Measurements from ENCODE around the gene WDR88.
A peak's percentile ranks its signal among the peaks of the same experiment; 100 is the strongest.
"Not testable (repeated sequence)": the region's sequence is repeated elsewhere in the genome, so short reads cannot be mapped to it uniquely, and the experiment has no call there.

WDR88 gene

GRCh38 chr19:33126712-33127111, 5.2 kb upstream of the WDR88 start:
- not testable (repeated sequence) for DNase-seq (ENCODE audit: low read depth in 2 of 2, low spot score in 1 of 2)

- no peak for DNase-seq (ENCODE audit: low read depth in 2 of 2, low spot score in 1 of 2)
Observed at GRCh38 chr19:33129901-33130300, 2.0 kb upstream of the WDR88 start.

- no peak for DNase-seq (ENCODE audit: low read depth in 2 of 2, low spot score in 1 of 2)
Observed at GRCh38 chr19:33130433-33130832, 1.5 kb upstream of the WDR88 start.

GRCh38 chr19:33132425-33132824, 511 bp downstream of the WDR88 start:
- no peak for DNase-seq (ENCODE audit: low read depth in 2 of 2, low spot score in 1 of 2)

- no peak for DNase-seq (ENCODE audit: low read depth in 2 of 2, low spot score in 1 of 2)
Observed at GRCh38 chr19:33133438-33134031, 1.6 kb downstream of the WDR88 start.

GRCh38 chr19:33134571-33135041, 2.7 kb downstream of the WDR88 start:
- DNase-seq (ENCODE audit: low read depth in 2 of 2, low spot score in 1 of 2) = peak; percentile 17 to 36

GRCh38 chr19:33139165-33139564, 7.3 kb downstream of the WDR88 start:
- no peak for DNase-seq (ENCODE audit: low read depth in 2 of 2, low spot score in 1 of 2)

- peak; percentile 18 to 24 for DNase-seq (ENCODE audit: low read depth in 2 of 2, low spot score in 1 of 2)
Observed at GRCh38 chr19:33143897-33144405, 12.0 kb downstream of the WDR88 start.

- DNase-seq (ENCODE audit: low read depth in 2 of 2, low spot score in 1 of 2) = no peak
Observed at GRCh38 chr19:33146209-33146608, 14.3 kb downstream of the WDR88 start.

GRCh38 chr19:33147538-33147937, 15.6 kb downstream of the WDR88 start:
- no peak for DNase-seq (ENCODE audit: low read depth in 2 of 2, low spot score in 1 of 2)

- no peak for DNase-seq (ENCODE audit: low read depth in 2 of 2, low spot score in 1 of 2)
Observed at GRCh38 chr19:33150852-33151518, 19.1 kb downstream of the WDR88 start.

- DNase-seq (ENCODE audit: low read depth in 2 of 2, low spot score in 1 of 2) = no peak
Observed at GRCh38 chr19:33152176-33152575, 20.3 kb downstream of the WDR88 start.

GRCh38 chr19:33152625-33153024, 20.7 kb downstream of the WDR88 start:
- DNase-seq (ENCODE audit: low read depth in 2 of 2, low spot score in 1 of 2) = not testable (repeated sequence)

- not testable (repeated sequence) for DNase-seq (ENCODE audit: low read depth in 2 of 2, low spot score in 1 of 2)
Observed at GRCh38 chr19:33154313-33154712, 22.4 kb downstream of the WDR88 start.

- no peak for DNase-seq (ENCODE audit: low read depth in 2 of 2, low spot score in 1 of 2)
Observed at GRCh38 chr19:33156334-33156733, 24.4 kb downstream of the WDR88 start.

- DNase-seq (ENCODE audit: low read depth in 2 of 2, low spot score in 1 of 2) = no peak
Observed at GRCh38 chr19:33157906-33158305, 26.0 kb downstream of the WDR88 start.

- no peak for DNase-seq (ENCODE audit: low read depth in 2 of 2, low spot score in 1 of 2)
Observed at GRCh38 chr19:33158365-33158764, 26.5 kb downstream of the WDR88 start.

GRCh38 chr19:33159149-33159548, 27.2 kb downstream of the WDR88 start:
- no peak for DNase-seq (ENCODE audit: low read depth in 2 of 2, low spot score in 1 of 2)

- DNase-seq (ENCODE audit: low read depth in 2 of 2, low spot score in 1 of 2) = no peak
Observed at GRCh38 chr19:33159893-33160292, 28.0 kb downstream of the WDR88 start.

GRCh38 chr19:33161201-33161600, 29.3 kb downstream of the WDR88 start:
- DNase-seq (ENCODE audit: low read depth in 2 of 2, low spot score in 1 of 2) = no peak

GRCh38 chr19:33163481-33163880, 31.6 kb downstream of the WDR88 start:
- DNase-seq (ENCODE audit: low read depth in 2 of 2, low spot score in 1 of 2) = no peak

GRCh38 chr19:33166037-33166436, 34.1 kb downstream of the WDR88 start:
- DNase-seq (ENCODE audit: low read depth in 2 of 2, low spot score in 1 of 2) = not testable (repeated sequence)

- DNase-seq (ENCODE audit: low read depth in 2 of 2, low spot score in 1 of 2) = no peak
Observed at GRCh38 chr19:33167438-33167837, 35.5 kb downstream of the WDR88 start.
